ENCODE measurements around the gene PLCB1. TPM values are rescaled to one million over a fixed set of nuclear protein-coding genes. Genes with fewer than 3 reads are reported as not detected.

Gene PLCB1
- total RNA-seq, 2 donors from 2014 or later: 3.2 to 3.4 TPM

DNA sequence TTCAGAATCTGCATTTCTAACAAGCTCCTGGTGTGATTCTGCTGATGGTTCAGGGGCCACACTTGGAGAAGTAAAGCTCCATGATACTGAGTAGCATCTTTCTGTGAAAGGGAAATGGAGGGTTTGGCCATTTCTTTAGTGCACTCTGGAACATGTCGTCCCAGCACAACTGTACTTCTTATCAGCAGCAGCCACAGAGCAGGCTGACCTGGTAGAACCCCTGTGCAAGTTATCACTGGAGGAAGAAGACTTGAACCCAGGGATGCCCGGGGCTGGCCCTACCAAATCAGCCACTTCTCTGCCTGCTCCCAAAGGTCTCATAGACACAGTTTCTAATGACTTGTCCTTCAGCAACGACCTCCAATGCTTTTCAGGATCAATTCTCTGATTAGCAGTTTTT is 582.1 kb downstream of the PLCB1 start:
- H3K27me3 Mint-ChIP-seq (ENCODE audit: low read depth): no peaks in the 10 kb centered on the region
- DNase-seq: no peak
- no peaks in the 10 kb centered on the region for H3K9me3 Mint-ChIP-seq
- H3K4me3 Mint-ChIP-seq: no peak overlapping the region
- no peaks in the 10 kb centered on the region for H3K4me1 Mint-ChIP-seq (ENCODE audit: low read depth)
- no peak for ATAC-seq (replicated peaks in 1 of 2)
- no peaks in the 10 kb centered on the region for H3K36me3 Mint-ChIP-seq (ENCODE audit: insufficient read depth in 2 of 2)
- H3K27ac Mint-ChIP-seq: no peak overlapping the region

DNA sequence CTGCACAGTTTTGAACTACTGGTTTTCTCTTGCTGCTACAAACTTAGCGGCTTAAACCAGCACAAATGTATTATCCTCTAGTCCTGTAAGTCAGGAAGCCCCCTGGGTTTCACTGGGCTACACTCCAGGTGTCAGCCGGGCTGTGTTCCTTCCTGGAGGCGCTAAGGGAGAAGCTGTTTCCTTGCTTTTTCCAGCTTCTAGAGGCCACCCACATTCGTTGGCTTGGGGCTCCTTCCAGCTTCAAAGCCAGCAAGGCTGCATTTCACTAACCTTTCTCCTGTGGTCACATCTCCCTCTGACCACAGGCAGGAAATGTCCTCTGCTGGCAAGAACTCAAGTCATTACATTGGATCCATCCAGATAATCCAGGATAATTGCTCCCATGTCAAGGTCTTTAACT is 586.2 kb downstream of the PLCB1 start:
- no peaks in the 10 kb centered on the region for H3K36me3 Mint-ChIP-seq (ENCODE audit: insufficient read depth in 2 of 2)
- H3K4me3 Mint-ChIP-seq: no peak overlapping the region
- no peak overlapping the region for H3K27ac Mint-ChIP-seq
- H3K4me1 Mint-ChIP-seq (ENCODE audit: low read depth): no peaks in the 10 kb centered on the region
- H3K27me3 Mint-ChIP-seq (ENCODE audit: low read depth): no peaks in the 10 kb centered on the region
- ATAC-seq (replicated peaks in 1 of 2) (no peak), DNase-seq (no peak)
- no peaks in the 10 kb centered on the region for H3K9me3 Mint-ChIP-seq

DNA sequence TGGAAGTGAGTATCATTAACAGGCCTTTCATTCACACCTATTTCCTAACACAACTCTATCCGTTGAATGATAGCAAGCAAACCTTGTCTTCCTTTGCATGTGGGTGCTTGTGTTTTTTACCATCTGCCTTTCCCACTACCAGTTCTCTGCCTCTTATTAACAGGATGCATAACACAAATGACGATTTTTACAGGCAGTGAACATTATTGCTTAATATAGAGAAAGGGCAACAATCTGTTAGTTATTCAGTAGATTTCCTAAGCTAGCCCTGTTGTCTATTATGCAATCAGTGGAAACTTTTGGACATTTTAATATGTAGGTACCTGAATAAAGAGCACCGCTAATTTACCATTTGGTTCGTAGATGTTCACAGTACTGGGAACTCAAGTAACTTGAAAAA is 588.0 kb downstream of the PLCB1 start:
- no peak for DNase-seq
- no peaks in the 10 kb centered on the region for H3K27me3 Mint-ChIP-seq (ENCODE audit: low read depth)
- H3K36me3 Mint-ChIP-seq (ENCODE audit: insufficient read depth in 2 of 2): no peaks in the 10 kb centered on the region
- H3K4me3 Mint-ChIP-seq: no peak overlapping the region
- no peaks in the 10 kb centered on the region for H3K9me3 Mint-ChIP-seq
- H3K27ac Mint-ChIP-seq: no peak overlapping the region
- H3K4me1 Mint-ChIP-seq (ENCODE audit: low read depth): no peaks in the 10 kb centered on the region
- no peak for ATAC-seq (replicated peaks in 1 of 2)

GRCh38 chr20:8721098-8721497 is 589.0 kb downstream of the PLCB1 start:
- no peaks in the 10 kb centered on the region for H3K4me1 Mint-ChIP-seq (ENCODE audit: low read depth)
- no peak overlapping the region for H3K4me3 Mint-ChIP-seq
- no peak overlapping the region for H3K27ac Mint-ChIP-seq
- no peaks in the 10 kb centered on the region for H3K9me3 Mint-ChIP-seq
- no peaks in the 10 kb centered on the region for H3K36me3 Mint-ChIP-seq (ENCODE audit: insufficient read depth in 2 of 2)
- ATAC-seq (replicated peaks in 1 of 2): peak in 1 of 2 donors; percentile 43
- no peaks in the 10 kb centered on the region for H3K27me3 Mint-ChIP-seq (ENCODE audit: low read depth)
- DNase-seq: peak; percentile 12 to 19

DNA sequence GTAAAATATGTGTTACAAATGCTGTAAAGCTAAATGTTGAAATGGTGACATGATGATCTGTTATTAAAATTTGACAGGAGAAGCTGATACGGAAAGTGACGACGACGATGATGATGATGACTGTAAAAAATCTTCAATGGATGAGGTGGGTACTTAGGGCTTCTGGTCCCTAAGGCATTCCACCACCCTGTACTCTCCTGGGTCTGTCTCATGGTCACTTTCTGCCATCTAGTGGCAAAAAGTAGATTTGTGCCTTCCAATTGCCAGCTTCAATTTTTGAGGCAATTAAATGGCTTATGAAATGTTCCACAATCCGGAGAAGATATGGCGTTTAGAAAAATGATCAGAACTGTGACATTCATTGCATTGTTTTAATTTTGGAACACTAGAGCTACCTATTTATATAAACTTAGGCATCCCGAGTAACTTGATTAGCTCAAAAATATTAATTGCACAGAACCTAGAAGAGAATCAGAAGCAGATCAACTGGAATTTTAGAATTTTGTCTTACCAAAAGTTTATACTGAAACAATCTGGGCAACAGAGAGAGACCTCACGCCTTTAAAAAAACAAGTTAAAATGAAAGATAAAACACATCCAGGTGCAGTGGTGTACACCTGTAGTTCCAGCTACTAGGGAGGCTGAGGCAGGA is 590.3 kb downstream of the PLCB1 start:
- H3K4me1 Mint-ChIP-seq (ENCODE audit: low read depth): no peaks in the 10 kb centered on the region
- no peaks in the 10 kb centered on the region for H3K9me3 Mint-ChIP-seq
- H3K27me3 Mint-ChIP-seq (ENCODE audit: low read depth): no peaks in the 10 kb centered on the region
- H3K27ac Mint-ChIP-seq: no peak overlapping the region
- H3K4me3 Mint-ChIP-seq: no peak overlapping the region
- peak; percentile 12 to 23 for DNase-seq
- ATAC-seq (replicated peaks in 1 of 2): peak in 1 of 2 donors; percentile 59
- no peaks in the 10 kb centered on the region for H3K36me3 Mint-ChIP-seq (ENCODE audit: insufficient read depth in 2 of 2)

DNA sequence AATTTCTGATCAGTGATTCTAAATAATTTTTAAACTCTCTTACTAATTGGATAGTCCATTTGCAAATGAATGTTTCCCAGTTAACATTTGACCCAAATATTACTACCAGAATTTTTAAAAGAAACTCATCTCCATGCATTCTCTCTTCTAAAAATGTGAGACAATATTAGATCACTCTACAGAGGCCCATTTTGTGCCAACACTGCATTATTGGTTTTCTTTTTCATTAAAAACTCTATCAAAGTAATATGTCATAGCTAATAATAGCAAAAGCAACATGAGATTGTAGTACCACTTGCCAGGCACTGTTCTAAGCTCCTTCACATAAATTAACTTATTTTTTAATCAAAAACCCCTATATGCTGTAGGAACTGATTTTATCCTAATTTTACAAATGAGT is 591.2 kb downstream of the PLCB1 start:
- ATAC-seq (replicated peaks in 1 of 2) (no peak), DNase-seq (no peak)
- no peaks in the 10 kb centered on the region for H3K4me1 Mint-ChIP-seq (ENCODE audit: low read depth)
- no peaks in the 10 kb centered on the region for H3K36me3 Mint-ChIP-seq (ENCODE audit: insufficient read depth in 2 of 2)
- no peaks in the 10 kb centered on the region for H3K9me3 Mint-ChIP-seq
- H3K27ac Mint-ChIP-seq: no peak overlapping the region
- no peak overlapping the region for H3K4me3 Mint-ChIP-seq
- no peaks in the 10 kb centered on the region for H3K27me3 Mint-ChIP-seq (ENCODE audit: low read depth)

GRCh38 chr20:8724884-8725283 is 592.8 kb downstream of the PLCB1 start:
- no peak overlapping the region for H3K4me3 Mint-ChIP-seq
- no peaks in the 10 kb centered on the region for H3K27me3 Mint-ChIP-seq (ENCODE audit: low read depth)
- ATAC-seq (replicated peaks in 1 of 2): no peak

DNA sequence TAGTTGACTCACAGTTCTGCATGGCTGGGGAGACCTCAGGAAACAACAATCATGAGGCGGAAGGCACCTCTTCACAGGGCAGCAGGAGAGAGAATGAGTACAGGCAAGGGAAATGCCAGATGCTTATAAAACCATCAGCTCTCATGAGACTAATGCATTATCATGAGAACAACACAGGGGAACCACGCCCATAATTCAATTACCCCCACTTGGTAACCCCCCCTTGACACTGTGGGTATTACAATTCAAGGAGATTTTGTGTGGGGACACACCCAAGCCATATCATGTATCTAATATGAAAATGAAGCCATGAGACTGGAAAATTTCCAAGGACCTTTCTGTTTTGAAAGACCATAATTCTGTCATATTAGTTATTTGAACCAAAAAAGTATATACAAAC is 594.4 kb downstream of the PLCB1 start:
- Mint-ChIP-seq H3K4me1 (ENCODE audit: low read depth) (no peaks in the 10 kb centered on the region), H3K27me3 (ENCODE audit: low read depth) (no peaks in the 10 kb centered on the region), H3K27ac (no peak overlapping the region), H3K36me3 (ENCODE audit: insufficient read depth in 2 of 2) (no peaks in the 10 kb centered on the region), H3K9me3 (no peaks in the 10 kb centered on the region), H3K4me3 (no peak overlapping the region)
- no peak for ATAC-seq (replicated peaks in 1 of 2)
- no peak for DNase-seq

More at GRCh38 chr20:8724884-8725283, 592.8 kb downstream of the PLCB1 start:
- DNase-seq: no peak
- Mint-ChIP-seq H3K4me1 (ENCODE audit: low read depth) (no peaks in the 10 kb centered on the region), H3K36me3 (ENCODE audit: insufficient read depth in 2 of 2) (no peaks in the 10 kb centered on the region), H3K27ac (no peak overlapping the region), H3K9me3 (no peaks in the 10 kb centered on the region)

DNA sequence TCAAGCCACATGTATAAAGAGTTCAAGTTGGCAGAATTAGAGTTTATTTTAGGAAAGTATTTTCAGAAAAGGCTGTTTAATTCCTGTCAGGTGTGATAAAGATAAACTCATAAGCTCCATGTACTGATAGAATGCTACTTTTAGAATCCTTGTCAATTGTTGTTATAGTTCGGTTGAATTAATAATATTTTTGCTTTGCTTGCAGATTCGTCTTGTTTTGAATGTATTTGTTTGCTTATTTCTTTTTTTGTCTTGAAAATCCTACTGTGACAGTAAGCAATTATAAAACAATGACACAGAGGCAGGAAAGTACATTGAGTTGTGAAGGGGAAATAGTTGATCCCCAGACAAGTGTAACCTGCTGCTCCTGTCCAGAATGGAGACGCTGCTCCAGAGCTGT is 602.9 kb downstream of the PLCB1 start:
- DNase-seq (no peak), ATAC-seq (replicated peaks in 1 of 2) (no peak)
- H3K27me3 Mint-ChIP-seq (ENCODE audit: low read depth): no peaks in the 10 kb centered on the region
- no peaks in the 10 kb centered on the region for H3K36me3 Mint-ChIP-seq (ENCODE audit: insufficient read depth in 2 of 2)
- peaks cover 11% of the 10 kb centered on the region for H3K4me1 Mint-ChIP-seq (ENCODE audit: low read depth)
- no peak overlapping the region for H3K27ac Mint-ChIP-seq
- no peaks in the 10 kb centered on the region for H3K9me3 Mint-ChIP-seq
- no peak overlapping the region for H3K4me3 Mint-ChIP-seq

- Mint-ChIP-seq H3K4me1 (ENCODE audit: low read depth) (peaks cover 17% of the 10 kb centered on the region), H3K36me3 (ENCODE audit: insufficient read depth in 2 of 2) (no peaks in the 10 kb centered on the region), H3K27me3 (ENCODE audit: low read depth) (no peaks in the 10 kb centered on the region), H3K9me3 (no peaks in the 10 kb centered on the region), H3K27ac (no peak overlapping the region), H3K4me3 (no peak overlapping the region)
- ATAC-seq (replicated peaks in 1 of 2): peak; percentile 29 to 62
- DNase-seq: no peak
These were observed 603.6 kb downstream of the PLCB1 start for GRCh38 chr20:8735674-8736073.

- H3K27ac Mint-ChIP-seq: no peak overlapping the region
- no peaks in the 10 kb centered on the region for H3K27me3 Mint-ChIP-seq (ENCODE audit: low read depth)
- peaks cover 22% of the 10 kb centered on the region for H3K4me1 Mint-ChIP-seq (ENCODE audit: low read depth)
- H3K36me3 Mint-ChIP-seq (ENCODE audit: insufficient read depth in 2 of 2): no peaks in the 10 kb centered on the region
- ATAC-seq (replicated peaks in 1 of 2) (peak; percentile 85 to 88), DNase-seq (peak in 1 of 2 donors; percentile 5)
- no peak overlapping the region for H3K4me3 Mint-ChIP-seq
- no peaks in the 10 kb centered on the region for H3K9me3 Mint-ChIP-seq
These were observed 608.2 kb downstream of the PLCB1 start for GRCh38 chr20:8740265-8740664.

GRCh38 chr20:8744228-8744844 is 612.3 kb downstream of the PLCB1 start:
- H3K36me3 Mint-ChIP-seq (ENCODE audit: insufficient read depth in 2 of 2): no peaks in the 10 kb centered on the region
- H3K9me3 Mint-ChIP-seq: no peaks in the 10 kb centered on the region
- no peaks in the 10 kb centered on the region for H3K27me3 Mint-ChIP-seq (ENCODE audit: low read depth)
- no peak overlapping the region for H3K4me3 Mint-ChIP-seq
- no peak for ATAC-seq (replicated peaks in 1 of 2)
- no peak overlapping the region for H3K27ac Mint-ChIP-seq
- DNase-seq: no peak
- H3K4me1 Mint-ChIP-seq (ENCODE audit: low read depth): peaks cover 12% of the 10 kb centered on the region

- DNase-seq (no peak), ATAC-seq (replicated peaks in 1 of 2) (no peak)
- Mint-ChIP-seq H3K9me3 (no peaks in the 10 kb centered on the region), H3K36me3 (ENCODE audit: insufficient read depth in 2 of 2) (no peaks in the 10 kb centered on the region), H3K27me3 (ENCODE audit: low read depth) (no peaks in the 10 kb centered on the region), H3K4me1 (ENCODE audit: low read depth) (no peaks in the 10 kb centered on the region), H3K27ac (no peak overlapping the region), H3K4me3 (no peak overlapping the region)
These were observed 617.0 kb downstream of the PLCB1 start for GRCh38 chr20:8749101-8749500.

DNA sequence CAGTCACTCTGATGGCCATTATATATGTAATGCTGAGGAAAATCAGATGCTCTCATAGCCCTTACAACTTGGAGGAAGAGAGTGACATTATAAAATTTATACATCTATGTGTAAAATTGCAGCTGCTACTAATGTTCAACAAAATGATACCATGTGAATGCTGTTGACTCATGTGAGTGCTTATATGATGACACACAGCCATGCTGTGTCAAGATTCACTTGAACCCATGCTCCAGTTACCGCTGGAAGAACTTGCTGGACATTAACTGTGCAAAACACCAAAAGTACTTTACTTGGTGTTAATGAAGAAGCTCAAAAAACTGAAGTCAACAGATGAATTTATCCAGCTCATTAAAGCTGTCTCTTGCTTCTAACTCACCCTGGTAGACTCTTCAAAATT is 617.9 kb downstream of the PLCB1 start:
- Mint-ChIP-seq H3K27ac (no peak overlapping the region), H3K9me3 (no peaks in the 10 kb centered on the region), H3K4me3 (no peak overlapping the region), H3K27me3 (ENCODE audit: low read depth) (no peaks in the 10 kb centered on the region), H3K36me3 (ENCODE audit: insufficient read depth in 2 of 2) (no peaks in the 10 kb centered on the region), H3K4me1 (ENCODE audit: low read depth) (no peaks in the 10 kb centered on the region)
- no peak for DNase-seq
- no peak for ATAC-seq (replicated peaks in 1 of 2)

All from activated T-cell treated with anti-CD3 and anti-CD28 coated beads, Interleukin-2, amount 50 U/mL, for 72 hours (primary cell).